Measurements from ENCODE around the gene SEC14L1. TPM values are rescaled to one million over a fixed set of nuclear protein-coding genes. Genes with fewer than 3 reads are reported as not detected.

Gene SEC14L1
- total RNA-seq, 1 donor from 2014 or later, result 93.2 TPM

DNA sequence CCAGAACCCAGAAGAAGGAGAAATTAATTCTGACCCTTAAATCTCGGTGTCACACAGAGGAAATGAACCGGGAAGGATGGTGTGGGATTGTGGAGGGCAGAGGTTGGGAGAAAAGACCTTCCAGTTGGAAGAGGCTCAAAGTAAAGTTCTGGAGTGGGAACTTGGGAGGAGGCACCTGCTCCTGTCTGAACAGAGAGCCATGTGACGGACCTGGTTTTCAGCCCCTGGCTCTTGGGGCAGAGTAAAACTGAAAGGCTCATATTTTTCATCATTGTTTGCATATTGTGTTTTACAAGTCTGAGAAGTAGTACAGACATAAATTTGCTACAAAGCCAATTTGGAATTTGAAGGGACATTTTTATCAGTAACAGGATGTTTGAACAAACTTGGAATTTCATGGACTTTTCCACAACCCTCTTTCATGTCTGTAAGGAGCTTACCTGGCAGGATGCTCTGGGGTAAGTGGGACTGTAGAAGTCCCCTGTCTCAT is 24.4 kb upstream of the SEC14L1 start:
- H3K36me3 Mint-ChIP-seq (ENCODE audit: low read depth, unreplicated experiment), result peaks cover 2% of the 10 kb centered on the region
- H3K9me3 Mint-ChIP-seq (ENCODE audit: unreplicated experiment), result peaks cover 1% of the 10 kb centered on the region

DNA sequence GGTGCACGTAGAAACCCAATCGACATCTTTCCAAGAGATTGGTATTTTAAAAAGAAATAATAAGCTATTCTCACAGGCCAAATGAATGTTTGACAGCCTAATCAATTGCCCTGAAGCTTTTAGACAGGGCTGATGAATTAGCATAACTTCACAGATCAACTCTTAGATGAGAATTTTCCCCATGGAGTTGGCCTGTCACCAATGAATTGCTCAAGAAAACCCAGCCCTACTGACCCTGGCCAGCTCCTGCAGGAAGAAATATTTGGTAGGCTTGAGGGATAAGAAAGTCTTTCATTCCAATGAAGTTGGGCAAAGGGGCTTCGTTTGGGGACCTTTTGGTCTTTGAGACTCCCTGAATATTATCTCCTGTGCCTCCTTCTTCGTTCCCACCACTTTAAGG is 23.4 kb upstream of the SEC14L1 start:
- Histone ChIP-seq H3K4me2 (ENCODE audit: low read length) (no peak overlapping the region), H2AFZ (ENCODE audit: low read depth, low read length) (no peak overlapping the region), H3K27me3 (ENCODE audit: insufficient read depth, low read length) (no peaks in the 10 kb centered on the region), H3K9ac (ENCODE audit: low read length) (no peak overlapping the region), H3K9me3 (ENCODE audit: insufficient read depth, low read depth, low read length) (no peaks in the 10 kb centered on the region), H3K4me3 (ENCODE audit: insufficient read depth, low read depth, low read length) (no peak overlapping the region), H4K20me1 (ENCODE audit: insufficient read depth, low read length) (no peaks in the 10 kb centered on the region), H3K79me2 (ENCODE audit: insufficient read depth, low read length) (no peaks in the 10 kb centered on the region), H3K36me3 (ENCODE audit: insufficient read depth, low read length) (no peaks in the 10 kb centered on the region), H3K27ac (ENCODE audit: low read depth, low read length) (no peak overlapping the region), H3K4me1 (ENCODE audit: insufficient read depth, low read length) (peaks cover 18% of the 10 kb centered on the region)
- H3K27ac Mint-ChIP-seq (ENCODE audit: unreplicated experiment), result no peak overlapping the region
- TF ChIP-seq EZH2 (IDR thresholded peaks at IDR 0.05; ENCODE audit: insufficient read depth, low read length), result no peak
- no peak for TF ChIP-seq CTCF (IDR thresholded peaks at IDR 0.05; ENCODE audit: insufficient read depth, low read depth, low read length)
- H3K4me3 Mint-ChIP-seq (ENCODE audit: unreplicated experiment), result no peak overlapping the region
- DNase-seq (ENCODE audit: low read depth) (peak; percentile 40), FAIRE-seq (no peak)
- H3K9me3 Mint-ChIP-seq (ENCODE audit: unreplicated experiment), result peaks cover 4% of the 10 kb centered on the region
- peaks cover 25% of the 10 kb centered on the region for H3K4me1 Mint-ChIP-seq (ENCODE audit: low read depth, unreplicated experiment)
- no peaks in the 10 kb centered on the region for H3K27me3 Mint-ChIP-seq (ENCODE audit: low read depth, unreplicated experiment)
- no peaks in the 10 kb centered on the region for H3K36me3 Mint-ChIP-seq (ENCODE audit: low read depth, unreplicated experiment)

More for the DNA sequence above, 24.4 kb upstream of the SEC14L1 start:
- no peaks in the 10 kb centered on the region for H3K79me2 ChIP-seq (ENCODE audit: insufficient read depth, low read length)
- no peaks in the 10 kb centered on the region for H4K20me1 ChIP-seq (ENCODE audit: insufficient read depth, low read length)
- no peaks in the 10 kb centered on the region for H3K27me3 Mint-ChIP-seq (ENCODE audit: low read depth, unreplicated experiment)
- no peaks in the 10 kb centered on the region for H3K27me3 ChIP-seq (ENCODE audit: insufficient read depth, low read length)
- peaks cover 23% of the 10 kb centered on the region for H3K4me1 Mint-ChIP-seq (ENCODE audit: low read depth, unreplicated experiment)
- no peak for FAIRE-seq
- H3K27ac Mint-ChIP-seq (ENCODE audit: unreplicated experiment), result peak overlapping the region; percentile 53
- no peak overlapping the region for H3K4me2 ChIP-seq (ENCODE audit: low read length)
- H3K4me3 ChIP-seq (ENCODE audit: insufficient read depth, low read depth, low read length), result no peak overlapping the region
- no peaks in the 10 kb centered on the region for H3K9me3 ChIP-seq (ENCODE audit: insufficient read depth, low read depth, low read length)
- H3K36me3 ChIP-seq (ENCODE audit: insufficient read depth, low read length), result no peaks in the 10 kb centered on the region
- no peak overlapping the region for H3K4me3 Mint-ChIP-seq (ENCODE audit: unreplicated experiment)
- TF ChIP-seq EZH2 (IDR thresholded peaks at IDR 0.05; ENCODE audit: insufficient read depth, low read length) (no peak), CTCF (IDR thresholded peaks at IDR 0.05; ENCODE audit: insufficient read depth, low read depth, low read length) (no peak)
- no peak overlapping the region for H2AFZ ChIP-seq (ENCODE audit: low read depth, low read length)
- no peak for DNase-seq (ENCODE audit: low read depth)
- no peak overlapping the region for H3K9ac ChIP-seq (ENCODE audit: low read length)
- no peak overlapping the region for H3K27ac ChIP-seq (ENCODE audit: low read depth, low read length)
- H3K4me1 ChIP-seq (ENCODE audit: insufficient read depth, low read length), result peaks cover 8% of the 10 kb centered on the region

- Mint-ChIP-seq H3K4me3 (ENCODE audit: unreplicated experiment) (no peak overlapping the region), H3K4me1 (ENCODE audit: low read depth, unreplicated experiment) (peaks cover 28% of the 10 kb centered on the region), H3K36me3 (ENCODE audit: low read depth, unreplicated experiment) (no peaks in the 10 kb centered on the region), H3K9me3 (ENCODE audit: unreplicated experiment) (peaks cover 4% of the 10 kb centered on the region), H3K27ac (ENCODE audit: unreplicated experiment) (peak overlapping the region; percentile 41), H3K27me3 (ENCODE audit: low read depth, unreplicated experiment) (no peaks in the 10 kb centered on the region)
- Histone ChIP-seq H3K9me3 (ENCODE audit: insufficient read depth, low read depth, low read length) (no peaks in the 10 kb centered on the region), H4K20me1 (ENCODE audit: insufficient read depth, low read length) (no peaks in the 10 kb centered on the region), H3K4me1 (ENCODE audit: insufficient read depth, low read length) (peaks cover 24% of the 10 kb centered on the region), H3K27me3 (ENCODE audit: insufficient read depth, low read length) (no peaks in the 10 kb centered on the region), H3K4me3 (ENCODE audit: insufficient read depth, low read depth, low read length) (no peak overlapping the region), H3K9ac (ENCODE audit: low read length) (no peak overlapping the region), H3K36me3 (ENCODE audit: insufficient read depth, low read length) (no peaks in the 10 kb centered on the region), H3K79me2 (ENCODE audit: insufficient read depth, low read length) (no peaks in the 10 kb centered on the region), H2AFZ (ENCODE audit: low read depth, low read length) (no peak overlapping the region), H3K27ac (ENCODE audit: low read depth, low read length) (no peak overlapping the region), H3K4me2 (ENCODE audit: low read length) (no peak overlapping the region)
- no peak for TF ChIP-seq EZH2 (IDR thresholded peaks at IDR 0.05; ENCODE audit: insufficient read depth, low read length)
- TF ChIP-seq CTCF (IDR thresholded peaks at IDR 0.05; ENCODE audit: insufficient read depth, low read depth, low read length), result no peak
- FAIRE-seq (no peak), DNase-seq (ENCODE audit: low read depth) (no peak)
Observed at GRCh38 chr17:77118251-77118928, 22.4 kb upstream of the SEC14L1 start.
